ENCODE data around the gene PLGRKT.

DNA sequence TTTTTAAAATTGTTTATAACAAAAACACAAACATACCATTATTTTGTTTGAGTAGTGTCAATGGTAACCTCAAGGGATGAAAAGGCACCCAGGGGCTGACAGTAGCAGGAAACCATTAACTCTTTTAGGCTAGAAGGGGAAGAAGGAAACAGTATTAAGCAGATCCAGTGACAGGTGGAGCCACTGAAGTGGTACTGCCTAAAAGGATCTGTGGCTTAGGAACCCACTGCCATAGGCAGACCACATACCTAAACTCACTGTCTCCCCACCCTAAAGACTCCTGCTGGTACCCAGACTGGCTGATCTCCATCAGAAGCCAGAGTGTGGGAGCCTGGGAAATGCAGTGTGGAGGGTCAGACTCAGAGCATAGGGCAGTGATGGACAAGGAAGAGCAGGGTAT is 111.5 kb downstream of the PLGRKT start:
- TF ChIP-seq EP300 (IDR thresholded peaks at IDR 0.05) (no peak), CTCF (IDR thresholded peaks at IDR 0.05) (no peak), POLR2A (IDR thresholded peaks at IDR 0.05) (no peak), POLR2AphosphoS5 (IDR thresholded peaks at IDR 0.05) (no peak)
